Erythroblast (primary cell): ENCODE data around the gene ZNRF1.

Experiments
- GATA1 ChIP-seq: IDR thresholded peaks from 2 replicates; pipeline ENCODE4 v1.6.1; 2011; ENCODE audit warnings: low read depth, mild to moderate bottlenecking, control low read depth, low read length, moderate library complexity
- POLR2A ChIP-seq: IDR thresholded peaks from 2 replicates; pipeline ENCODE4 v1.6.1; 2011; ENCODE audit warnings: mild to moderate bottlenecking, low read length

- no peak for TF ChIP-seq POLR2A
- TF ChIP-seq GATA1, result no peak
Observed at GRCh38 chr16:75014318-75014717, 15.5 kb downstream of the ZNRF1 start.
